T-helper 22 cell (primary cell): ENCODE data around the gene PLBD1.

Experiments used
- DNase-seq: peaks from one replicate; pipeline ENCODE4 v3.0.0-alpha.2; 2020; ENCODE audit warnings: low read depth

Gene PLBD1, protein sequence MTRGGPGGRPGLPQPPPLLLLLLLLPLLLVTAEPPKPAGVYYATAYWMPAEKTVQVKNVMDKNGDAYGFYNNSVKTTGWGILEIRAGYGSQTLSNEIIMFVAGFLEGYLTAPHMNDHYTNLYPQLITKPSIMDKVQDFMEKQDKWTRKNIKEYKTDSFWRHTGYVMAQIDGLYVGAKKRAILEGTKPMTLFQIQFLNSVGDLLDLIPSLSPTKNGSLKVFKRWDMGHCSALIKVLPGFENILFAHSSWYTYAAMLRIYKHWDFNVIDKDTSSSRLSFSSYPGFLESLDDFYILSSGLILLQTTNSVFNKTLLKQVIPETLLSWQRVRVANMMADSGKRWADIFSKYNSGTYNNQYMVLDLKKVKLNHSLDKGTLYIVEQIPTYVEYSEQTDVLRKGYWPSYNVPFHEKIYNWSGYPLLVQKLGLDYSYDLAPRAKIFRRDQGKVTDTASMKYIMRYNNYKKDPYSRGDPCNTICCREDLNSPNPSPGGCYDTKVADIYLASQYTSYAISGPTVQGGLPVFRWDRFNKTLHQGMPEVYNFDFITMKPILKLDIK

DNA sequence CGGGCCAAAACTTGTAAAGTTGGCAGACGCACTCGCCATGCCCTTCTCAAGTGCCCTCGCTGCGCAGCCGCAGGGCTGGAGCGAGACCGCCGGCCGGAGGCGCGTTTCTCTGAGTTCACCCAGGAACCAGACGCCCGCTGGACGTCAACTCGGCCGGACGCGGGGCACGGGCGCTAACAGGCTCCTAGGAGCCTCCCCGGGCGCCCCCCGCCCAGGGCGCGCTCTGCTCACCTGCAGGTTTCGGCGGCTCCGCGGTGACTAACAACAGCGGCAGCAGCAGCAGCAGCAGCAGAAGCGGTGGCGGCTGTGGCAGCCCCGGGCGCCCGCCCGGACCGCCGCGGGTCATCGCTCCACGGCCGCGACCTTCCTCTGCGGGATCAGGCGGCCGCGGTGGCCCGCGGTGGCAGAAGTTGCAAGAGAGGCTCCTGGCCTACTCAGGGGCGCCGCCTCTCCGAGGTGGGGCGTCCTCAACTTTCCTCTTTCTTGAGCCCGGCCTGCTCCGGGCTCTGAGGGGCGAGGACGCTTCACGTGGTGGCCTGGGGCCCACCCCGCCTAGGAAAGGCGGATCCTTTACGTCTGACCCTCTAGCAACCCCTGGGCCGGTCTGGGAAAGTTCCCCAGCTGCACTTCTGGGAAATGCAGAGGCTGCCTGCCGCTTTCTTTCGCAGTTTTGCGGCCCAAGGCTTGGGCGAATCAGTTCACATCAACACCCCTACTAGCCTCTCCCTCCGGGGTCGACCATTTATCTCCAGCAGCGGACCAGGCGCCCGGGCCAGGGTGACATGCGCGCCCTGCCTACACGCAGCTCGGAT, at the start of gene PLBD1:
TSS of gene PLBD1 (minus strand) at position 533 of the 812 bp plus-strand sequence. CDS start at position 346, 187 bp downstream.
- DNase-seq = no peak

DNA sequence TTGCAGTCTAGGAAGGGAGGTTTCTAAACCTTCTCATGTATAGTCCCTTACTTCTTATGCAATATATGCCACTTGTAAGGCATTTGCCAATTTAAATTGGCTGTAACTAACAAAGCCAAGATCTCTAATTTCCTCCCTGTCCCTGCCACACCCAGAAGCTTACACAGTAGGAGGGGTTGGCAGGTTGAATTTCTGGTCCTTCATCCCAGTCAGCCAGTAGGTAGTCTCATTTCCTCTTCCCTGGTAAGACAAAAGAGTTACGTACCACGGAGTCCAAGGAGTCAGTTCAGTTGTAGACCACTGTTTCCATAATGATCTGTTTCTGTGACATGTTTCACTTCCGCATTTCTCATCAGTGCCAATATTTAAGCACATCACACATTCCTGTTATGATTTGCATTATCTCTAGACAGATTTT, 47.0 kb upstream of the PLBD1 start:
- DNase-seq = no peak

GRCh38 chr12:14613718-14614117, 46.0 kb upstream of the PLBD1 start:
- no peak for DNase-seq

DNA sequence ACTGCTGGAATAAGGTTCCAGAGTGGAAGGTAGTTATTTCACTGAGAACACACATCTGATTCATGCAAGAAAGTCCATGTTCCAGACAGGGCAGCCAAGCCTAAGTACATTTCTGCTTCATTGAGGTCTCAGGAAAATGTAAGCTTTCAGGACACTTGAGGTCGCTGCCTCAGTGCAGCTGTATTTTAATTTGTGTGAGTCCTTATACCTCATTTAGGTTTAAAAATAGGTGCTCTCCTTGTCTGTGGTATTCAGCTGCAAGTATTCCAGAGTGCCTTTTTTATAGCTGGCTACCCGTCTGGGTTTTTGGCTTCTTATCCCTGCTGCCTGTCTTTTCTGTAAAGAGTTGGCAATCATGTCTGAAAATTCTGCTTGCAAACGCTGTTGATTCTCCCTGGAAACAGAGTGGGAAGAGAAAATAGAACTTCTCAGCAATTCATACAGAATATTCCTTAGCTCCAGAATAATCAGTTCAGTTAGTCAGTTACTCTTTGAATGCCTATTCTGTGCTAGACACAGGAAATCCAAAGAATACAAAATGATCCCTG, 45.3 kb upstream of the PLBD1 start:
- DNase-seq = no peak

DNA sequence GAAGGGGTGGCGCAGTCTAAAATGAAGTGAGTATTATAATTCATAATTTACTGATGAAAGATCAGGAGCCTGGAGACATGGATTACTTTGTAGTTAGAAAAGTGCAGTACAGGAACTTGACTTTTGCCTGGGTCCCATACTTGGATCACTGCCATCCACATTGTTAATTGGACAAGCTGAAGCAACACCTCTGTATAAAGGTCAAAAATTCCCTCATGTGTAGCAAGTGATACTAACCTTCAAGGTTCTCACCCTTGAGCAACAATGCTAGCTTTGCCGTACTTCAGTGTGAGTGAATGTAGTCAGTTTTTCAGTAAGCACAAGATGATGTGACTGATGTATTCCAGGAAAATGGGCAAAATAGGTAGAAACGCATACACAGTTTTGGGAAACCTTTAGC, 44.6 kb upstream of the PLBD1 start:
- DNase-seq = no peak

GRCh38 chr12:14611640-14612203, 44.0 kb upstream of the PLBD1 start:
- no peak for DNase-seq

DNA sequence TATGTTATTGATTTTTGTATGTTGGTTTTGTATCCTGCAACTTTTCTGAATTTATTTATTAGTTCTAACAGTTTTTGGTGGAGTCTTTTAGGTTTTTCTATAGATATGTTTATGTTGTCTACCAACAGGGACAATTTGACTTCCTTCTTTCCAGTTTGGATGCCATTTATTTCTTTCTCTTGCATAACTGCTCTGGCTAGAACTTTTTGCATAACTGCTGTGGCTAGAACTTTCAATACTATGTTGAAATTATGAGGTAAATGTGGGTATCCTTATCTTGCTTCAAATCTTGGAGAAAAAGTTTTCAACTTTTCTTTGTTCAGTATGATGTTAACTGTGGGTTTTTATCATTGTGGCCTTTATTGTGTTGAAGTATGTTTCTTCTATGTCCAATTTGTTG, 39.9 kb upstream of the PLBD1 start:
- DNase-seq = no peak

DNA sequence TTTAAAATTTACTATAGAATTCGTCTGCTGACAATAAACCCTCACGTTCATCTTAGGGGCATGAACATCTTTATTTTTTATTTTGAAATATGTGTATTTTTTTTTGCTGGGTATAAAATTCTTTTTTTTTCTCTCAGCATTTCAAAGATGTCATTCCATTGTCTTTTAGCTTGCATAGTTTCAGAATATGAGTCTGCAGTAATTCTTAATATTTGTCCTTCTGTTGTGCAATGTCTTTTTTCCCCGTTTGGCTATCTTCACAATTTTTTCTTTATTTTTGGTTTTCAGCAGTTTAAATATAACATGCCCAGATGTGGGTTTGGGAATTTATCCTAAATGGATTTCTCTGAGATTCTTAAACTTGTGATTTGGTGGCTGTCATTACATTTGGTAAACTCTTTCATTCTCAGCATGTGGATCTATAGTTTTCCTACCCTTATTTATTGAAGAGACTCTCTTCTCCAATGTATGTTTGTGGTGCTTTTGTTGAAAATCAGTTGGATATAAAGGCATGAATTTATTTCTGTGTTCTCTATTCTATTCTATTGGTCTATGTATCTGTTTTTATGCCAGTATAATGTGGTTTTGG, 37.8 kb upstream of the PLBD1 start:
- no peak for DNase-seq

DNA sequence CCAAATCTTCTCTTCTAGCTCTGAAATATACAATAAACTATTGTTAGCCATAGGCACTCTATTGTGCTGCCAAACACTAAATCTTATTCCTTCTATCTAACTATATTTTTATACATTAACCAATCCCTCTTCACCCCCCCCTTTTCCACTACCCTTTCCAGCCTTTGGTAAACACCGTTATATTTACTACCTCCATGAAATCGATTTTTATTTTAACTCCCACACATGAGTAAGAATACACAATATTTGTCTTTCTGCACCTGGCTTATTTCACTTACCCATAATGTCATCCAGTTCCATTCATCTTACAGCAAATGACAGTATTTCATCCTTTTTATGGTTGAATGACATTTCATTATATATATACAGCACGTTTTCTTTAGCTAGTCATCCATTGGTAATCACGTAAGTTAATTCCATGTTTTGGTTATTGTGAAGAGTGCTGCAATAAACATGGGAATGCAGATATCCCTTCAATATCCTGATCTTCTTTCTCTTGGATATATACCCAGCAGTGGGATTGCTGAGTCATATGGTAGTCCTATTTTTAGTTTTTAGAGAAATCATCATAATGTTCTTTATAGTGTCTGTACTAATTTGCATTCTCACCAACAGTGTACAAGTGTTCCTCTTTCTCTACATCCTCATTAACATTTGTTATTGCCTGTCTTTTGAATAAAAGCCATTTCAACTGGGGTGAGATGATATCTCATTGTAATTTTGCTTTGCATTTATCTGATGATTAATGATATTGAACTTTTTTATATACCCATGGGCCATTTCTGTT, 34.2 kb upstream of the PLBD1 start:
- DNase-seq = no peak

DNA sequence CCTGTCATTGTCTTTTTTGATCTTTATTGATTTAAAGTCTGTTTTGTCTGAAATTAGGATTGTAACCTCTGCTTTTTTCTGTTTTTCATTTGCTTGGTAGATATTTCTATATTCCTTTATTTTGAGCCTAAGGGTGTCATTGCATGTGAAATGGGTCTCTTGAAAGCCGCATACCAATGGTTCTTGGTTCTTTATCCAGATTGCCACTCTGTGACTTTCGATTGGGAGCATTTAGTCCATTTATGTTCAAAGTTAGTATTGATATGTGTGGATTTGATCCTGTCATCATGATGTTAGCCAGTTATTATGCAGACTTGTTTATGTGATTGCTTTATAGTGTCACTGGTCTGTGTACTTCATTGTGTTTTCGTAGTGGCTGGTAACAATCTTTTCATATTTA, 29.8 kb upstream of the PLBD1 start:
- DNase-seq = no peak

GRCh38 chr12:14591719-14592118, 24.0 kb upstream of the PLBD1 start:
- no peak for DNase-seq

DNA sequence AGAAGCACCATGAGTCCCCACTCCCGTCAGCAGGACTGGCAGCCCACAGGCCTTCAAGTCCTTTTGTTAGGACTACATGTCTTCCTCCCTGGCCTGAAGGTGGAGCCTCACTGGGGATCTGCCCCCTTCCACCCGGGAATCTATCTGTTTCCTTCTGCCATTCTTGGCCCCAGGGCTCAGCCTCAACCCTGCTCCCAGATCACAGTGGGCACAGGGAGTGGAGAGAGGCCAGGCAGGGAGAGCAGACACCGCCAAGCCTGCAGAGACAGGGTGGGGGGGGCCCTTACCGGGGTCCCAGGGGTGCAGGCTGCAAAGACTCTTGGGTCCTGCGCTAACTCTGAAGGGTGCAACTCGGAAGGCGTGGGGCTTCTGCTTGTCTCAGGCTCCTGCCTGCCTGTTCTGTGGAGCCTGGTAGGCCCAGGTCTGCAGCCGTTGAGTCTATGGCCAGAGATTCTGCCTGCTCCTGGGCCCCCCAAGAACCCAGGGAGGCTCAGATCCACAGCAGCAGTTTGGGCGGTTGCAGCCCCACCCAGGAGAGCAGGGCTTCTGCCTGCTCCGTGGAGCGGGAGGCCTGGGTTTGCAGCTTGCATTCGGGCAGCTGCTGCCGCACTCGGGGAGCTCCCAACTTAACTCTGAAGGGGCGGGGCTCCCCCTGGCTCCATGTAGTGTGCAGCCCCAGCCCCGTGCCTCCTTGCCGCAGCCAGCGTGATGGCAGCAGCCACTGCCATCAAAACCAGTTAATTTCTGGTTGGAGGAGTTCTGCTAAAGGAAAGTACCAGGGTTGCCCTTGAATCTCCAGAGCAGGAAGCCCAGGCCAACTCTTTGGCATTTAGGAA, 21.7 kb upstream of the PLBD1 start:
- no peak for DNase-seq

DNA sequence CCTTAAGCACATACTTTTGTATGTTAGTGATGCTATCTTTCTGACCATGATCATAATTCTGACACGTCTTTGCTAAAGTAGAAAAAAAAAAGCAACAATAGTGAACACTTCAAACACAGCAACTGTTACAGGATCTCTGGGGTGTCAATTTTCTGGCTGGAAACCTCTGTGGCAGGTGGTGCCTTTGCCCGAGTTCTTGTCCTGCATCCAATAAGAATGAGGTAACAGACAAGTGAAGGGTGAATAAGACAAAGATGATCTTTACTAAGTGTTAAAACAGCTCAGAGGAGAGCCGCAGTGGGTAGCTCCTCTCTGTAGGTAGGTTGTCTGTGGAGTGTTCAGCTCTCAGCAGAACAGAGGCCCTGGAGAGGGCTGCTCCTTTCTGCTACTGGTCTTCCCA, 20.9 kb upstream of the PLBD1 start:
- no peak for DNase-seq

DNA sequence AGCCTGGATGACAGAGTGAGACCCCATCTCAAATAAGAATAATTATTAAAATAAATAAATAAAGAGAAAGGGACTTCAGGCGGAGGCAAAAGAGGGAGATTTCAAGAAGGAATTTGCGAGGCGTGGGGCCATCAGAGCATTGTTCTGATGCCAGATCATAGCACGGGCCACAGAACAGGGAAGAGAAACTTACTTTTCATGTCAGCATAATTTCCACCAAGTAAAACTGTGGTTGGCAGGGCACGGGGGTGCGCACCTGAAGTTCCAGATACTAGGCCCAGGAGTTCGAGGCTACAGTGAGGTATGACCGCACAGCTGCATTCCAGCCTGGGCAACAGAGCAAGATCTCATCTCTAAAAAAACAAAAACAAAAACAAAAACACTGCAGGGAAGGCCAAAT, 11.0 kb upstream of the PLBD1 start:
- no peak for DNase-seq

GRCh38 chr12:14577344-14577743, 9.7 kb upstream of the PLBD1 start:
- no peak for DNase-seq

DNA sequence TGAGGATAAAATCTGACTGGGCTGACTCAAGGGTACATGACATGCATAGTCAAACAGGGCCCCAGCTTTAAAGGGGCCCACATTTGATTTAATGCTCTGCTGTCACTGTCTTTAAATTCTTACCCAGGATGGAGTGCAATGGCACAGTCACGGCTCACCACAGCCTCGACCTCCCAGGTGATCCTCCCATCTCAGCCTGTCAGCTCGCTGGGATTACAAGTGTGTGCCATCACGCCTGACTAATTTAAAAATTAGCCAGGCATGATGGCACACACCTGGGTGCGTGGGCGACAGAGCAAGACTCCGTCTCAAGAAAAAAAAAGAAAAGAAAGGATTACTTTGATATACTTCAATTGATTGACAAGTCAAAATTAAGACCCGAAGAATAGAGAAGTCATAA, 9.2 kb upstream of the PLBD1 start:
- DNase-seq = no peak

- DNase-seq = no peak
These were observed 7.9 kb upstream of the PLBD1 start for GRCh38 chr12:14575585-14575984.

DNA sequence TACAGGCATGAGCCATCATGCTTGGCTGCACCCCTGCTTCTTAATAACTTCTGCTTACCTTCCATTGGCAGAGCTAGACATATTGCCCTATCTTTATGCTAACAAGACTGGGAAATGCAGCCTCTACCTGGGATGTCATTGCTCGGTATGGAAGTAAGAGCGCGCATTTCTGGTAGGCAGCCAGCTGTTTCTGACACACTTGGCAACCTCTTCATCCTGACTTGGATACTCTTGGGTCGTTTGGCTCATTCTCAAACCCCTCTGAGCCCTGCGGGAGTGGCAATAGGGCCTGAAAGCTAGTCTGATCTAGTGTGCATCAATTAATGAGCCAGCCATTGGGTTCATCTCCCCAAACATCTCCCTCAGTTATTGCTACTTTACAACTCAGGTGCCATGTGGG, 5.4 kb upstream of the PLBD1 start:
- no peak for DNase-seq

GRCh38 chr12:14572401-14572800, 4.7 kb upstream of the PLBD1 start:
- DNase-seq = no peak

GRCh38 chr12:14571779-14572178, 4.1 kb upstream of the PLBD1 start:
- no peak for DNase-seq
